SK-N-DZ (cell line): Measurements from ENCODE around the gene SAMD11.

Experiments used
- DNase-seq: peaks from one replicate; pipeline ENCODE4 v3.0.0-alpha.2; 2015; ENCODE audit warnings: low spot score
- small RNA-seq, 2 experiments: library from RNA; depleted of rRNA; stranded (forward); fragments of <200 nt; gene quantifications; one replicate each; pipeline ENCODE3, GENCODE V24; 2014

SAMD11 gene

GRCh38 chr1:993379-993995 lies 69.8 kb downstream of the SAMD11 start:
- no peak for DNase-seq

Small RNAs within 50 kb of the gene (small RNA-seq; reads per million reads assigned to genes)
- gene AL645608.4, result 0 reads per million in 2 experiments
